Right cardiac atrium (tissue), 5 donors: ENCODE data around the gene C1QTNF1. TPM values are rescaled to one million over a fixed set of nuclear protein-coding genes. Genes with fewer than 3 reads are reported as not detected.

Experiments used
- ATAC-seq, 2 donors: fragments of 200-7000 bp; cut with Tn5 transposase; one replicate each; pipeline versions ENCODE4 v1.8.0 to v1.9.1; 2020; ENCODE audit warnings: moderate library complexity in 2 of 2, mild to moderate bottlenecking in 1 of 2
- DNase-seq, 3 donors: peaks; one replicate each; pipeline ENCODE4 v3.0.0-alpha.2; 2020
- H3K27ac ChIP-seq: one replicate; pipeline ENCODE4 v1.5.1; 2013; ENCODE audit warnings: mild to moderate bottlenecking, low read length, control low read depth, moderate library complexity
- H3K27me3 ChIP-seq: one replicate; pipeline ENCODE4 v1.6.1; 2013; ENCODE audit not compliant: control insufficient read depth, insufficient read depth
- H3K4me1 ChIP-seq: one replicate; pipeline ENCODE4 v1.6.1; 2013; ENCODE audit warnings: low read length; ENCODE audit not compliant: control insufficient read depth, insufficient read depth
- H3K4me3 ChIP-seq: one replicate; pipeline ENCODE4 v1.5.1; 2013; ENCODE audit warnings: low read length, control low read depth
- H3K9me3 ChIP-seq: one replicate; pipeline ENCODE4 v1.6.1; 2013; ENCODE audit warnings: low read length; ENCODE audit not compliant: control insufficient read depth
- WGBS: extraction: QIAGEN DNeasy Blood & Tissue Kit; methylation state at CpG from one replicate; pipeline ENCODE4 v1.1.7; 2013; 5-methylcytosine and 5-hydroxymethylcytosine counted together
- intact Hi-C, 4 donors: fragments of 100-400 bp; cut with DNase I; formaldehyde crosslinking; loops; one replicate each; pipeline versions ENCODE4 v1.11.0 to v1.14.0; 2022 to 2023
- polyA plus RNA-seq: library from polyadenylated mRNA; stranded (reverse); fragments of 200-250 nt; gene quantifications from one replicate; pipeline ENCODE4 v1.2.3, GENCODE V29; 2013
- total RNA-seq, 4 donors: library from RNA; stranded (reverse); fragmentation: NEBNext Ultra II Directional; extraction: Animal tissue kit (Norgen Biotek cat#: 25700); gene quantifications; one replicate each; pipeline ENCODE4 v1.2.1, GENCODE V29; 2021
- donor health status: healthy with polysubstance abuse.
- donor health status: DM: no; HTN: yes; CAD: no.
- donor health status: DM: no; HTN: no; CAD: no.
- donor health status: DM: no; HTN: yes; CAD: no; lungs with severe emphysema.
- donor health status: DM: yes; HTN: yes; CAD: no.

C1QTNF1 gene
- total and polyA plus RNA-seq, 5 donors, result 232 to 655 (median 286) TPM

DNA sequence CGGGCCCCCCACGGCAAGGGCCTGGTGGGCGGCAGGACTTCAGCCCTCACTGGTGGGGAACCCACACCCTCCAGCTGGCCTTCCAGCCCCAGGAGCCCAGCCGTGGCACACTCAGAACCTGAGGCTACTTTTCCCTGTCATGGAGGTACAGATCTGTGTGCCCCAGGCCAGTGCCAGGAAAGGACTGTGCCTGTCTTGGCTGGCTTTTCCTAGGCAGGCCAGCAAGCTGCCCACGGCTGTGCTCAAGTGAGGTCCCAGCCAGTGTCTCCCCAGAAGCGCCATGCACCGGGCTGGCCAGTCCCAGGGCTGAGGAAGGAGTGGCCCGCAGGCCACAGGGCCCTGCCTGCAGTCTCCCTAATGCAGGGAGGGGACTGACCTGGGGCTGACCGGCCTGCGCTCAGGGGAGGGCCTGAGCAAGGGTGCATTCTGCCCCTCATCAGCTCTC is 67.3 kb downstream of the C1QTNF1 start:
- Histone ChIP-seq H3K4me3 (no peak overlapping the region), H3K4me1 (peaks cover 3% of the 10 kb centered on the region), H3K27me3 (no peaks in the 10 kb centered on the region), H3K9me3 (no peaks in the 10 kb centered on the region), H3K27ac (no peak overlapping the region)
- 83% methylated on average over 10 of the region's 10 CpGs for WGBS
- intact Hi-C loops, result loop anchor here in 1 of 4 donors (2.0 kb wide), 1 partner anchor 300 kb away; no protein-coding TSS in a partner anchor
- no peak for ATAC-seq
- peak in 1 of 3 donors; percentile 33 for DNase-seq

DNA sequence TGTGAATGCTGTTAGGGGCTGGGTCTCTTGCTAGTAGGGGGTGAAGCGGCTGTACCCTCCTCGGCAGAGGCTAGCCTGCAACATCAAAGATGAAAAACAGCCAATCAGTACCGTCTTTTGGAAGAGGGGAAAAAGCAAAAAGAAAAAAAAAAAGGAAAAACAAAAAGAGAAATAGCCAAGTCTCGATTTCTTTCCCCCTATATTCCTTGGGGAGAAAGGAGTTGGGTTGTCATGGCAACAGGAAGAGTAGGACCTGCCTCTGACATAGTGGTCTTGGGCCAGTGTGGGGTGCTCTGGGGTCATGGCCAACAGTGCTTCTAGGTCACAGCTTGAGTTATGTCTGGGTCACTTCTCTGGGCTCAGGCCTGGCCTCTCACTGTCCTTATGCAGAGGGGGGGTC is 68.6 kb downstream of the C1QTNF1 start:
- intact Hi-C loops, result no loop called here
- H3K9me3 ChIP-seq, result no peaks in the 10 kb centered on the region
- peaks cover 3% of the 10 kb centered on the region for H3K4me1 ChIP-seq
- WGBS, result 59% methylated on average over 4 of the region's 4 CpGs
- H3K4me3 ChIP-seq, result no peak overlapping the region
- ATAC-seq (no peak), DNase-seq (no peak)
- H3K27me3 ChIP-seq, result no peaks in the 10 kb centered on the region
- H3K27ac ChIP-seq, result no peak overlapping the region

DNA sequence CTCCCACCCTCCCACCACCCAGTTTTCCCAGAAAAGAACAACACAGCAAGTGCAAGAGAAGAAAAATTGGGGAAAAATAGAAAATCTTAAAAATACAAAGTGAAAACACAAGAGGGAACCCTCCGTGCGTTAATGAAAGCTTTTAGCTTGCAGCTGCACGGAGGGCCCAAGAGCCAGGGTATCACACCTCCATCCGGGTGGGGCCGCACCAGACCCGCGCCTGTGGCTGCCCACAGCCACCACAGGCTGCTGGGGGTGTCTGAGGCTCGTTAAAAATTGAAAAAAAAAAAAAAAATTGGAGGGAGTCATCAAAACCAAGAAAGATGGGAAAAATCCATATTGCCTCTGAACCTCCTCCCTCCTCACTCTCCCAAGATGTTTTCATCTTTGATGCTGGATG is 69.3 kb downstream of the C1QTNF1 start:
- ATAC-seq (no peak), DNase-seq (no peak)
- Histone ChIP-seq H3K27me3 (no peaks in the 10 kb centered on the region), H3K4me1 (peaks cover 3% of the 10 kb centered on the region), H3K27ac (no peak overlapping the region), H3K9me3 (no peaks in the 10 kb centered on the region), H3K4me3 (no peak overlapping the region)
- intact Hi-C loops, result no loop called here
- WGBS, result 51% methylated on average over 8 of the region's 8 CpGs

DNA sequence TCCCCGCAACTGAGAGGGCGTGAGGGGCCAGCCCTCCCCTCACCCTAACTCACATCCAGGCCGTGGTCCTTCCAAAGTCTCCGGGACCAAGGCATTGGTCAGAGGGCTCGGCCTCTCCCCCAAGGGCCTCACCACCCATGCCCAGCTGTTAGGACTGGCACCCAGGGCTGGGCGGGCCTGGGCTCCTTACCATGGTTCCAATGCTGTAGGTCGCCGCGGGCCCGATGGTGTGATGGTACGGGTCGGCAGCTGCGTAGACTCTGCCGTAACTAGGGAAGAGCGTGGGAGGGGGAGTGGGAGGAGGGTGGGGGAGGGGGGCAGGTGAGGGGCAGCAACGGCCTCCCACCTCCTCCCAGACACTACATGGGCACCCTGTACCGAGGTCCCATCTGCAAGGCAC is 70.3 kb downstream of the C1QTNF1 start:
- H3K9me3 ChIP-seq, result no peaks in the 10 kb centered on the region
- DNase-seq (no peak), ATAC-seq (no peak)
- no peak overlapping the region for H3K27ac ChIP-seq
- no peak overlapping the region for H3K4me3 ChIP-seq
- intact Hi-C loops, result no loop called here
- H3K4me1 ChIP-seq, result peaks cover 3% of the 10 kb centered on the region
- WGBS, result 83% methylated on average over 17 of the region's 17 CpGs
- no peaks in the 10 kb centered on the region for H3K27me3 ChIP-seq

DNA sequence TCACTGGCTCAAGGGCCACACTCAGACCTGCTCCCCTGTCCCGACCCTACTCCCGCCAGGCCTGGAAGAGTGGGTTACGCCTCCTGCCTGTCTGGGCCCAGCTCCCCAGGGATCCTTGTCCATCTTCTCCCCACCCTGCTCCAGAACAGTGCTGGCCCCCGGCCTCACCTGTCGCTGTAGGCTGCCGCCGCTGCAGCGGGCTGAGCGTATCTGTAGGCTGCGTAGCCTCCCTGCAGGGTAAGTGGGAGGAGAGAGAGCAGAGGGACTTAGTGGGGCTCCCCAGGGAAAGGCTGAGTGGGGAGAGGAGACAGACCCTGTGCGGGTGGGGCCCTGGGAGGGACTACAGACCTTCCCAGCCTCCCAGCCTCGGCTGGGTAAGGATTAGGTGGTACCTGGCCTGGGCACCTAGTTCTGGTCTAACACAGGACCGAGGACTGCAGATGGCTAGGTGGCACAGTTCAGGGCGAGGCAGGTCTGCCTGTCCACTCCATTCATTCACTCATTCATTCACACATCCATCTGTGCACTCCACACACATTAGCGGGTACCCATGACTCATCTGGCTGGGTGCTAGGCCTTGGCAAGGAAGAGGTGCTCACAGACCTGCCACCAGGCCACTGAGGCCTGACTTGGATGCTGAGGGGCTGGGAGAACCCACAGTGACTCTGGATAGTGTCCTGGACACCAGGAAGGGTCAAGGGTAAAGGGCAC is 71.5 kb downstream of the C1QTNF1 start:
- Histone ChIP-seq H3K27me3 (no peaks in the 10 kb centered on the region), H3K4me3 (no peak overlapping the region), H3K9me3 (no peaks in the 10 kb centered on the region), H3K27ac (no peak overlapping the region), H3K4me1 (no peaks in the 10 kb centered on the region)
- WGBS, result 88% methylated on average over 15 of the region's 15 CpGs
- intact Hi-C loops, result no loop called here
- DNase-seq (no peak), ATAC-seq (no peak)

DNA sequence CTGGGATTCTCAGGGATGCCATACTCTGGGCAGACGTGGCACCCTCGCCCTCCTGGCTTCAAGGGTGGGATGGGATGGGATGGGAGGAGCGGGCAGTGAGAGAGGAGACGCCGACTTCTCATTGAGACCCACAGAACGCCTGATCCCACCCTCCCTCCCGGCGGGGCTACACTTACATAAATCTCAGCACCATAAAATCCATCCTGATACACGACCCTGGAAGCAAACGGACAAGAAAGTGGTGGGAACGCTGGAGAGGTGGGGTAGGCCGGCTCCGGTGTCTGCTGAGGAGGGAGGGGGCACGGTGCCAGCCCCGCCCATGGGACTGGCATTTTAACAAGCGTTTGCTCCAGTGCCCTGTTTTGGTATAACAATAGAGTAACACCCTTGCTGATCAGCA is 72.5 kb downstream of the C1QTNF1 start:
- H3K4me3 ChIP-seq, result no peak overlapping the region
- no peak for ATAC-seq
- H3K4me1 ChIP-seq, result no peaks in the 10 kb centered on the region
- no peaks in the 10 kb centered on the region for H3K27me3 ChIP-seq
- intact Hi-C loops, result no loop called here
- WGBS, result 60% methylated on average over 16 of the region's 16 CpGs
- no peak for DNase-seq
- H3K27ac ChIP-seq, result no peak overlapping the region
- H3K9me3 ChIP-seq, result no peaks in the 10 kb centered on the region

DNA sequence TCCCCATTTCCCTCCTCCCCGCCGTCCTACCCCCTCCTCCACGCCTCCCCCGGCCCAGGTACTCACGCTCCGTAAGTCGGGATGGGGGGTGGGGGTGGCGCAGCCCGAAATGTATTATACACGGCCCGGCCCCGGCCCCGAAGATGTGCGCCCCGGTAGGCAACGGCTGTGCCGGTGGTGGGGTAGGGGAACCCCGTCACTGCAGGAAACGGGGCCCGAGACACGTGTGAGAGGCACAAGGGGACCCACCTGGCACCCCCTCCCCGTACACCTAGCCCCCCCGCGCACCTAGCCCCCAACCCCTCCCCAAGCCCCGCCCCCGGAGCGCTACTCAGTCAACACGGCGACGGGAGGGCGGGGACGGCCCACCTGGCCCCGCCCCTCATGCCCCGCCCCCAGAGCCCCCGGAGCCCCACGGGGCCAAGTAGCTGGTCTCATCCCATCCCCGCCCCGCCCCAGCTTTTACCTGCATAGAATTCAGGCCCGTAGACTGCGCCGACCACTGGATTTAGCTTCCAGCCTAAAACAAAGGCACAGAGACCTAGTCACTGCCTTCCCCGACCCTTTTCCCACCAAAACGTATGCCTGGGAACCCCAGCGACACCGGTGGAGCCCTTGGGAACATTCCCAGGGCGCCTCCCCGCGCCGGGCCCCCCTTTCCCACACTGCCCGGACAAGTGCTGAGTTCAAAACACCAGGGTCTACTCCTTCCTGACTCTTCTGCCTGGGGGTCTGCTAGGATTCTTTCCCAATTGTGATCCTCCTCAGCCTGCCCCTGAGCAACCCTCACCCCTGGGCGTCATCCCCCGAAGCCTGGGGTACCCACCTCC is 73.5 kb downstream of the C1QTNF1 start:
- DNase-seq, result no peak
- Histone ChIP-seq H3K4me1 (no peaks in the 10 kb centered on the region), H3K27me3 (no peaks in the 10 kb centered on the region), H3K27ac (no peak overlapping the region), H3K9me3 (no peaks in the 10 kb centered on the region), H3K4me3 (no peak overlapping the region)
- intact Hi-C loops, result no loop called here
- WGBS, result 12% methylated on average over 52 of the region's 52 CpGs
- ATAC-seq, result no peak

DNA sequence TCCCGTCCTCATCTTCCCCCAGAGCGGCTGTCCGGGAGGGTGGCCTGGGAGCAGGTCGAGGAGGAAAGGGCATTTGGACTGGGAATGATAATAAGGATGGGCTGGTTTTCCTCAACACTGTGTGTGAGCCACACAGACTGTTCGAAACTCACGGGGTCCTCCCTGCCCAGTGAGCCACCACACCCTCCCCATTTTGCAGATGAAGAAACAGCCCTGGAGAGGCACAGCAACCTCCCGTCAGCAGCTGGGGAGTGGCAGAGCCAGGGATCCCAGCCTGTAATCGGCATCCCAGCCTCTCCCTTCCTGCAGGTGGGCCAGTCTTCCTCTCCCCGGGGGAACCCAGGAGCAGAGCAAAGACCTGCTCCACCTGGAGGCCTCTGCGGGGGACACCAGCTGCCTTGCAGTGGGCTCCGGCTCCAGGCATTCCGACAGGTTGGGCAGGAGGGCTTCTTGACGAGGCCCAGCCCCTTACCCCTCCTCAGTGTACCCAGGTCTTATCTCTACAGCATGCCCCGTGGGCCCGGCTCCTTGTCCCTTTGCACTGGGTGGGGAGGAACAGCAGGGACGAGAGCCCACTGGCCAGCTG is 74.4 kb downstream of the C1QTNF1 start:
- intact Hi-C loops, result no loop called here
- H3K9me3 ChIP-seq, result no peaks in the 10 kb centered on the region
- no peak overlapping the region for H3K4me3 ChIP-seq
- no peak overlapping the region for H3K27ac ChIP-seq
- no peaks in the 10 kb centered on the region for H3K4me1 ChIP-seq
- H3K27me3 ChIP-seq, result no peaks in the 10 kb centered on the region
- DNase-seq, result no peak
- 36% methylated on average over 16 of the region's 16 CpGs for WGBS
- no peak for ATAC-seq

Other genes starting within 250 kb of the C1QTNF1 start
- gene CYTH1, start 241.9 kb upstream of the C1QTNF1 start, total RNA-seq, result 10 to 100 TPM; 31.2 to 39.1 (median 36.7) TPM
- 22.5 TPM for gene CYTH1, start 241.9 kb upstream of the C1QTNF1 start, polyA plus RNA-seq
- gene USP36, start 183.4 kb upstream of the C1QTNF1 start, total RNA-seq, result 10 to 100 TPM; 25.1 to 42.9 (median 29.0) TPM
- 16.2 TPM for gene USP36, start 183.4 kb upstream of the C1QTNF1 start, polyA plus RNA-seq
- gene CEP295NL, start 121.0 kb upstream of the C1QTNF1 start, total RNA-seq, result 1 to 10 TPM in 2 of 4 donors, under 1 TPM in 2; 0.76 to 1.3 (median 1.0) TPM
- gene CEP295NL, start 121.0 kb upstream of the C1QTNF1 start, polyA plus RNA-seq, result 0.57 TPM
- gene TIMP2, start 98.8 kb upstream of the C1QTNF1 start, total RNA-seq, result 100 to 1,000 TPM; 153 to 183 (median 168) TPM
- gene TIMP2, start 98.8 kb upstream of the C1QTNF1 start, polyA plus RNA-seq, result 86.9 TPM
- gene LGALS3BP, start 44.2 kb upstream of the C1QTNF1 start, total RNA-seq, result 100 to 1,000 TPM; 439 to 581 (median 506) TPM
- 397 TPM for gene LGALS3BP, start 44.2 kb upstream of the C1QTNF1 start, polyA plus RNA-seq
- 10 to 100 TPM; 28.1 to 38.8 (median 33.3) TPM for gene CANT1, start 14.4 kb upstream of the C1QTNF1 start, total RNA-seq
- gene CANT1, start 14.4 kb upstream of the C1QTNF1 start, polyA plus RNA-seq, result 13.6 TPM
- gene ENGASE, start 50.7 kb downstream of the C1QTNF1 start, total RNA-seq, result 10 to 100 TPM; 35.6 to 48.0 (median 42.3) TPM
- gene ENGASE, start 50.7 kb downstream of the C1QTNF1 start, polyA plus RNA-seq, result 25.4 TPM